ACHN (cell line): ENCODE measurements around the gene CTNNBIP1.
A peak's percentile ranks its signal among the peaks of the same experiment; 100 is the strongest.

Experiments
- DNase-seq: peaks from one replicate; pipeline ENCODE4 v3.0.0-alpha.2; 2015
- in situ Hi-C: cut with HindIII; loops from 2 replicates; pipeline ENCODE4 v1.10.0; 2017; ENCODE audit warnings: low sequenced_read_pairs, low pct_ligation_motif_present, low pct_unique_long_range_greater_than_20kb

The CTNNBIP1 gene

GRCh38 chr1:9907441-9907840 is 2.6 kb downstream of the CTNNBIP1 start:
- in situ Hi-C loops: no loop called here
- no peak for DNase-seq

GRCh38 chr1:9906466-9906865 is 3.6 kb downstream of the CTNNBIP1 start:
- in situ Hi-C loops: no loop called here

GRCh38 chr1:9905010-9905409 is 5.1 kb downstream of the CTNNBIP1 start:
- no peak for DNase-seq
- in situ Hi-C loops: no loop called here

More at GRCh38 chr1:9906466-9906865, 3.6 kb downstream of the CTNNBIP1 start:
- no peak for DNase-seq

- in situ Hi-C loops: no loop called here
- DNase-seq: no peak
Observed at GRCh38 chr1:9904596-9904995, 5.5 kb downstream of the CTNNBIP1 start.

- in situ Hi-C loops: no loop called here
- no peak for DNase-seq
Observed at GRCh38 chr1:9903801-9904527, 6.1 kb downstream of the CTNNBIP1 start.

GRCh38 chr1:9902060-9902452 is 8.0 kb downstream of the CTNNBIP1 start:
- in situ Hi-C loops: no loop called here
- no peak for DNase-seq

- no peak for DNase-seq
- in situ Hi-C loops: no loop called here
Observed at GRCh38 chr1:9901148-9902059, 8.7 kb downstream of the CTNNBIP1 start.

GRCh38 chr1:9900142-9901043 is 9.7 kb downstream of the CTNNBIP1 start:
- DNase-seq: no peak
- in situ Hi-C loops: no loop called here

- in situ Hi-C loops: no loop called here
Observed at GRCh38 chr1:9894115-9894514, 16.0 kb downstream of the CTNNBIP1 start.

GRCh38 chr1:9892563-9893528 is 17.2 kb downstream of the CTNNBIP1 start:
- DNase-seq: peak; percentile 75
- in situ Hi-C loops: no loop called here

More at GRCh38 chr1:9894115-9894514, 16.0 kb downstream of the CTNNBIP1 start:
- no peak for DNase-seq

GRCh38 chr1:9891207-9891606 is 18.9 kb downstream of the CTNNBIP1 start:
- in situ Hi-C loops: no loop called here

GRCh38 chr1:9890224-9890731 is 19.8 kb downstream of the CTNNBIP1 start:
- DNase-seq: peak; percentile 68
- in situ Hi-C loops: no loop called here

More at GRCh38 chr1:9891207-9891606, 18.9 kb downstream of the CTNNBIP1 start:
- DNase-seq: no peak

- no peak for DNase-seq
- in situ Hi-C loops: no loop called here
Observed at GRCh38 chr1:9889411-9889810, 20.7 kb downstream of the CTNNBIP1 start.

GRCh38 chr1:9888886-9889285 is 21.2 kb downstream of the CTNNBIP1 start:
- no peak for DNase-seq
- in situ Hi-C loops: no loop called here

- in situ Hi-C loops: no loop called here
Observed at GRCh38 chr1:9887070-9887469, 23.0 kb downstream of the CTNNBIP1 start.

GRCh38 chr1:9886092-9886742 is 23.9 kb downstream of the CTNNBIP1 start:
- no peak for DNase-seq
- in situ Hi-C loops: no loop called here

More at GRCh38 chr1:9887070-9887469, 23.0 kb downstream of the CTNNBIP1 start:
- no peak for DNase-seq

- in situ Hi-C loops: no loop called here
- no peak for DNase-seq
Observed at GRCh38 chr1:9884805-9885204, 25.3 kb downstream of the CTNNBIP1 start.
